Activated CD4-positive, CD25-positive, alpha-beta regulatory T cell treated with anti-CD3 and anti-CD28 coated beads, Interleukin-2, amount 50 U/mL, for 24 hours (primary cell): ENCODE measurements around the gene ZNF557.

Experiments used
- ATAC-seq, 2 donors: fragments of 150-1000 bp; cut with Tn5 transposase; one replicate each; pipeline ENCODE4 v1.10.0; 2021; ENCODE audit warnings: mild to moderate bottlenecking in 1 of 2, moderate library complexity in 1 of 2

The ZNF557 gene

GRCh38 chr19:7076151-7076550 lies 6.6 kb downstream of the ZNF557 start:
- ATAC-seq, result no peak

- ATAC-seq, result no peak
Observed at GRCh38 chr19:7078008-7078407, 8.5 kb downstream of the ZNF557 start.

DNA sequence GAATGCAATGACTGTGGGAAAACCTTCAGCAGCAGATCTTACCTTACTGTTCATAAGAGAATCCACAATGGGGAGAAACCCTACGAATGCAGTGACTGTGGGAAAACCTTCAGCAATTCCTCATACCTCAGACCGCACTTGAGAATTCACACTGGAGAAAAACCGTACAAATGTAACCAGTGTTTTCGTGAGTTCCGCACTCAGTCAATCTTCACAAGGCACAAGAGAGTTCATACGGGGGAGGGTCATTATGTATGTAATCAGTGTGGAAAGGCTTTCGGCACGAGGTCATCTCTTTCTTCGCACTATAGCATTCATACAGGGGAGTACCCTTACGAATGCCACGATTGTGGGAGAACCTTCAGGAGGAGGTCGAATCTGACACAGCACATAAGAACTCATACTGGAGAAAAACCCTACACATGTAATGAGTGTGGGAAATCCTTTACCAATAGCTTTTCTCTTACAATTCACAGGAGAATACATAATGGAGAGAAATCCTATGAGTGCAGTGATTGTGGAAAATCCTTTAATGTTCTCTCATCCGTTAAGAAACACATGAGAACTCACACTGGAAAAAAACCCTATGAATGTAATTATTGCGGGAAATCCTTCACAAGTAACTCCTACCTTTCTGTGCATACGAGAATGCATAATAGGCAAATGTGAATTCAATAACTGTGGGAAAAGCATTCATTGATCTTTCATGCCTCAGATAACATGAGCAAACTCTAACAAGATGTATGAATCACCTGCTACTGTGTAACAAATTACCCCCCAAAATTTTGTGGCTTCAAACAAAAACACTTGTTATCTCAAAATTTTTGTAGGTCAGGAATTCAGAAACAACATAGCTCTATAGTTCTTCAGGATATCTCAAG lies 13.8 kb downstream of the ZNF557 start:
- ATAC-seq, result no peak

DNA sequence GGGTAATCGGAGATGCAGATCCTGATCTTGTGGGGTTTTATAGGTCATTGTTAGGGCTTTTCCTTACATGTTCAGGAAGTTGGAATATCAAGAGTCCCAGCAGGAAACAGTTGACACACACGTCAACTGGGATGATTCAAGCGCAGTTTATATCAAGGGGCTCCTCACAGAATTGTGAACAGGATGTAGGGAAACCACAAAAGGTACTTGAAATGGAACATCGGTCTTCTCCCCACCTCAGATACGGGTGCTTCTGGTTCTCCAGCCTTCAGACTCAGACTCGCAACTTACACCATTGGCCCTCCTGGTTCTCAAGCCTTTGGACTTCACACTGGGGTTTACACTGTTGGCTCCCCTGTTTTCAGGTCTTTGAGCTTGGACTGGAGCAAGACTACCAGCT lies 19.5 kb downstream of the ZNF557 start:
- ATAC-seq, result no peak

DNA sequence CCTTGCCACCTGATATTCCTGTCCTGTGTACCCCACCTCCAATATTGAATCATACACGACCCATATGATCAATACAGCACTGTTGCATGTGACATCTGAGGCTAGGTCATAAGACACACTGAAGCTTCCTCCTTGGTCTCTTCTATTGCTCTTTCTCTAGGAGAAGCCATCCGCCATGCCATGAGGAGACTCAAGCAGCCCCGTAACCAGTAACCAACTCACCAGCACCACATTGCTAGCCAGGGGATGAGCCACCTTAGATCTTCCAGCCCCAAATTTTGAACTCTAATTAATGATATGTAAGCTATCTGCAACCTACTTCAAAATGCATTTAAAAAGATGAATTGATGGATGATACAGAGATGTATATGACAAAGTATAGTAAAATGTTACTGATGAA lies 28.6 kb downstream of the ZNF557 start:
- ATAC-seq, result no peak

DNA sequence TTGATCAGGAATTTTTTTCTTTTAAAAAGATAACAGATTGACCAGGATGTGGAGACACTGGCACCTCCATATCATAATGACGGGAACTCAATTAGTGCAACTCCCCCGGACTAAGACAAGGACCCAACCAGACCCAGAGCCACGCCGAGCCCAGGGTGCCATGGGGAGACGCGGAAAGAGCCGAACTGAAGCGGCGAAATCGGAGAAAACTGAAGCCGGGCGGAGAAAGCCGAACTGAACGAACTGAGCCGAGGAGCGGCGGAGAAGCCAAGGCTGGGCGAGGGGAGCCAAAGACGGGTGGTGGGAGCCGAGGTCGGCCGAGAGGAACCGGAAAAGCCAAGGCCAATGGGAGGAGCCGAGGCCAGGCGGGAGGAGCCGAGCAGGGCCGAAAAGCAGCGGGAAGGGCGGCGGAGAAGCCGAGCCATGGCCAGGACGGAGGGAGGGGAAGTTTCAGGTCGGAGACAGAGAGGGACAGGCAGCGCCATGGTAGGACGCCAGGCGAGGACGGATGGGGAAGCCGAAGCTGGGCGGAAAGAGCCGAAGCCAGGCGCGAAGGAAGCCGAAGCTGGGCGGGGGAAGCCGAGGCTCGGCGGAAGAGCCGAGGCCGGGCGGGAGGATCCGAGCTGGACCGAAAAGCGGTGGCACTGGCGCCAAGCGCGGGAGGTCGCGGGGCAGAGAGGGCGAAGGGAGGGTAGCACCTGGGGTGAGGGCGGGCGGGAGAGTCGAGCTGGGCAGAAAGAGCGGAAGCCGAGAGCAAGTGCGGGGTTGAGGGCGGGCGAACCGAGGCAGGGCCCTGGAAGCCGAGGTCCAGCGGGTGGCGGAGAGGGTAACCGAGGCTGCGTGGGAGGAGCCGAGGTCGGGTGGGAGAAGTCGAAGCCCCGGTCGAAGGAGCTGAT lies 29.4 kb downstream of the ZNF557 start:
- ATAC-seq, result peak; percentile 87 to 92

GRCh38 chr19:7099597-7099921 lies 30.1 kb downstream of the ZNF557 start:
- ATAC-seq, result no peak

DNA sequence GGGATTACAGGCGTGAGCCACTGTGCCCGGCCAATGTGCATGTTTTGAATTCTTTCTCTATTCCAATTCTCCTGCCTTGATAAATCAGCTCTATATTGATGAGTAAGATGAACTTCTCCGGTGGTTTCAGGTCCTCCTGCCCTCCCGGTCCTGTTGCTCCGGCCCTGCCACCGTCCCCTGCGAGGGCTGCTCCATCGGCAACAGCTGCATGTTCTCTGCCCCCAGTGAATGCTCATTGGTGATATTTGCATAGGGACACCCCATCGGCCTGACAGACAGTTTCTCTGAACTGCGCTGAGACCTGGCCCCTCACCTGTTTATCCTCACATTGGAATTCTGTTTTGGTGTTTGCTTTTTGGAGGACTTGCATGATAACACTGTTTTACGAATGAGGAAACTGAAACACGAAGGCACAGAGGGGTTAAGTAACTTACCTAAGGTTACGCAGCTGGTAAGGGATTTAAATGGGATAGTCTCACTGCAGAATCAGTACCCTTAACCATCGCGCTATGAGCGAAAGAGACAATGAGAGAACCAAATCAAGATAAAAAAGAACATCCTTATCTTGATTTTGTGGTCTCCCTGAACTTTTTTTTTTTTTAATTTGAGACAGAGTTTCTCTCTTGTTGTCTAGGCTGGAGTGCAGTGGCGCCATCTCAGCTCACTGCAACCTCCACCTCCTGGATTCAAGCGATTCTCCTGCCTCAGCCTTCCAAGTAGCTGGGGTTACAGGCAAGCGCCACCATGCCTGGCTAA lies 32.2 kb downstream of the ZNF557 start:
- ATAC-seq, result no peak

DNA sequence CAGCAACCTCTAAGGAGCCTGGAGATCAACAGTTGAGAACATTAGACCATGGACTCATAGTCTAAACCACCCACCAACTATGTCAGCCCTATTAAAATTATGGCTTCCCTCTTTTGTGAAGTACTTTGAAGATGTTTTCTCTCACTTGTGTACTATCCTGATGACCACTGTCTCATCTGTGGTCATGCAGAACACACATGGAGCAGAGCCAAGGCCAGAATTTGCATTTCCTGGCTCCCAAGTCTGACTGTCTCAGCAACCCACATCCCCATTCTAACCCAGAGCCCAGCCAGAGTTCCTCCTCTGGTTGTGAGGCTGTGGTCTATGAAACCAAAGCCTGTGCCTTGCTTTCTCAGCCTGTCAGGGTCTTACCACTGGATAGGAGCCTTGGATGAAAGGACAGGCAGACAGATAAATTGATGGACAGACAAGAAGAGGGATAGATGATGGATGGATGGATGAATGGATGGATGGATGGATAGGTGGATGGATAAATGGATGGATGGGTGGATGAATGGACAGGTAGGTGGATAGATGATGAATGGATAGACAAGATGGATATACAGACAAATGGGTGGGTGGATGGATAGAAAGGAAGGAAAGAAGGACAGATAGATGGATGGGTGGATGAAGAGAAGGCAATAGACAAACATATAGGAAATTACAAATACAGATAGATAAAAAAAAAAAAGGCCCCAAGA lies 35.4 kb downstream of the ZNF557 start:
- no peak for ATAC-seq

DNA sequence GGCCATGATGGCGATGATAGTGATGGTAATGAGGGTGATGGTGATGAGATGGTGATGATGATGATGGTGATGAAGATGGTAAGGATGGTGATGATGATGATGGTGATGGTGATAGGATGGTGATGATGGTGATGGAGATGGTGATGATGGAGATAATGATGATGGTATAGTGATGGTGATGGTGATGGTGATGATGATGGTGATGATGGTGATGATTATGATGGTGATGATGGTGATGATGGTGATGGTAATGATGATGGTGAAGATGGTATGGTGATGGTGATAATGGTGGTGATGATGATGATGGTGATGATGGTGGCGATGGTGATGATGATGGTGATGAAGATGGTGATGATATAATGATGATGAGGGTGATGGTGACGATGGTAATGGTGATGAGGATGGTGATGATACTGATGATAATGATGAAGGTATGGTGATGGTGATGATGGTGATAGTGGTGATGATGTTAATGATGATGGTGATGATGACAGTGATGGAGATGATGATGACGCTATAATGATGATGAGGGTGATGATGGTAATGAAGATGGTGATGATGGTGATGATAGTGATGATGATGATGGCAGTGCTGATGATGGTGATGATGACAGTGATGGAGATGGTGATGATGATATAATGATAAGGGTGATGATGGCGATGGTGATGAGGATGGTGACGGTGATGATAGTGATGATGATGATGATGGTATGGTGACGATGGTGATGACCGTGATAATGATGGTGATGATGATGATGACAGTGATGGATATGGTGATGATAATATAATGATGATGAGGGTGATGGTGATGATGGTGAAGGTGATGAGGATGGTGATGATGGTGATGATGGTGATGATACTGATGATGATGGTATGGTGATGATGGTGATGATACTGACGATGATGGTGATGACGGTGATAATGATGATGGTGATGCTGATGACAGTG lies 37.5 kb downstream of the ZNF557 start:
- no peak for ATAC-seq

- ATAC-seq, result no peak
Observed at GRCh38 chr19:7109678-7110289, 40.3 kb downstream of the ZNF557 start.

DNA sequence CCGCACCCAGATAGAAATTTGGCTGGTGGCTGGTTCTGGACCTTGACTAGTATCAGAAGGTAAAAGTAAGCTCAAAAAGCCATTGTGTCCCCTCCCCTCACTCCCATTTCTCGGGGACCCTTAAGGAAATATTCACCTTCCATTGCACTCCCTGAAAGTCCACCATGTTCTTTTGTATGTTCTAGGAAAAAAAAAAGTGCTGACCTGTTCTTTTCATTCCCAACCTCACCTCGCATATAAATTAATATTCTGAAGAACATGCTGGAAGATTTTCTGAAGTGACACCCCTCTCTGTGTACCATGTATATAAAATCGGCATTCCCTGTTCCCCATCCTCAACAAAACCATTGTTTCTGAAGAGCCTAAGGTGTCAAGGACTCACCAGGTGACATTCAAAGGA lies 43.2 kb downstream of the ZNF557 start:
- ATAC-seq, result no peak

DNA sequence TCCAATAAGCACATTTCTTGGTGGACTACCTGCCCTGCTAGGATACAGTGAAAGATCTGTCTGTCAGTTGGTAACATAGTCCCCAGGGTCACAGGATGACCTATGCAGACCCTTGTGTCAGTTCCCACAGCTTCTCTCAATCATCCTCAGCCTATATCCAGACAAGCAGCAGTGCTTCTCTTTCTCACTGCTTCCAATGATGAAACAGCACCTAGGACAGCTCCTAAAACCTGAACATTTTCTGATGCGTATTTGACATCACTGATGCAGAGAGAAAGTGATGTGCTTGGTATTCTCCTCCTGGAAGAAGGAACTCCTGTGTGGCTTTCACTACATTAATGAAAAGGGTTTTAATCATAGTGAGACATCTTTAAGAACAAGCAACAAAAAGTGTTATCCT lies 43.7 kb downstream of the ZNF557 start:
- ATAC-seq, result no peak

GRCh38 chr19:7115721-7116120 lies 46.2 kb downstream of the ZNF557 start:
- no peak for ATAC-seq

DNA sequence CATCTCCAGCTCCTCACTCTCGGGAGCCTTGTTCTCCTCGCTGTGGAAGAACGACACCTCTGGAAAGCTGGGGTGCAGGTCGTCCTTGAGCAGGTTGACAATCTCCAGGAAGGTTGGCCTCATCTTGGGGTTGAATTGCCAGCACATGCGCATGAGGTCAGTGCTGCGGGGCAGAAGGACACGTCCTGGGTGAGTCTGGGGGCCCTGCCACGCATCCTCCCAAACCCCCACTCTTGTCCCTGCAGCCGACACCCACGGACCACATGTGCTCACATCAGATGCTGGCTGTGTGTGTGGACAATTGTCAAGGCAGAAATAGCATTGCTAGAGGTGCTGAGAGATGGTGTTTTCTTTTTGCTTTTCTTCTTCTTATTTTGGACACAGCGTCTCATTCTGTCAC lies 47.7 kb downstream of the ZNF557 start:
- ATAC-seq, result no peak

- no peak for ATAC-seq
Observed at GRCh38 chr19:7119582-7119981, 50.1 kb downstream of the ZNF557 start.

- ATAC-seq, result no peak
Observed at GRCh38 chr19:7120499-7120898, 51.0 kb downstream of the ZNF557 start.

GRCh38 chr19:7122701-7123100 lies 53.2 kb downstream of the ZNF557 start:
- ATAC-seq, result no peak

DNA sequence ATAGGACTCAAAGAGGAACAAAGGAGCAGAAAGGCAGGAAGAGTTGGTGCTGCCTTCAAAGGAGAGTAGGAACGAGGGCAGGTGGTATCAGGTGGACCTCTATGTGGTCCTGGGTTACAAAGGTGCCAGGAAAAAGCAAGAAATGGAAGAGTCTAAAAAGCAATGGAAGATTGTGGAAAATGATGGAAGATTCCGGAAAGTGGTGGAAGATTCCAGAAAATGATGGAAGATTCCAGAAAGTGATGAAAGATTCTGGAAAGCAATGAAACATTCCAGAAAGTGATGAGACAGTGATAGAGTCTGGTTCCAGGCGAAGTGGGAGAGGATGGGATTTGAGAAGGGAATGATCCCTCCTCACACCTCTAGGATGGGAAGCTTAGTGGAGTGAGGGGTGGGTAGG lies 55.3 kb downstream of the ZNF557 start:
- no peak for ATAC-seq

DNA sequence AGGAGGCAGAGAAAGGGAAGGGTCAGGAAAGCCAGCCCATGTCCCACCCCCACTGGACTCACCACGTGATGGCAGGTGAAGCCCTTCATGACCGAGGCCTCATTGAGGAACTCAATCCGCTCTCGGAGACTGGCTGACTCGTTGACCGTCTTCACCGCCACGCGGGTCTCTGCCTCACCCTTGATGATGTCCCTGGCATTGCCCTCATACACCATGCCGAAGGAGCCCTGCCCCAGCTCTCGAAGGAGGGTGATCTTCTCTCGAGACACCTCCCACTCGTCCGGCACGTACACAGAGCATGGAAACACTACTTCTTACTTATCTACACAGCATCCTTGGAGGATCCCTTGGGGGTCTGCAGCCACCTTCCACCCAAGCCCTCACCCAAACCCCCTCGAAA lies 55.7 kb downstream of the ZNF557 start:
- ATAC-seq, result no peak

DNA sequence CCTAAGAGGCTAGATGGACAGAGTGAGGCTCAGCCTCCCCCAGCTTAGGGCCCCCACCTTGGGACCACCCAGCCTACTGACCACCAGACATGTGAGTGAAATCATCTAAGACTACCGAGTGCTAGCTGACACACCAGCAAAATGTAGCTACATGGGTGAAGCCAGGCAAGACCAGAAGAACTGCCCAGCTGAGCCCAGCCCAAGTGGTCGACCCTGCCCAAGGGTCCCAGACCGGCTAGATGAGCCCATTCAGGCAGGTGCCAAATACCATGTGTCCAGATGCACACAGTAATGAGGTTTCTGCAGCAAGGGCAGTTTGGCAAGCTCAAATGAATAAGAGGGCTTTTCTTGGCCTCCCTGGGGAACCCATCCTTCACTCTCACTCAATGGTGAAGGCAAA lies 56.6 kb downstream of the ZNF557 start:
- no peak for ATAC-seq
